ENCODE results near the gene RAD51B.

RAD51B gene

DNA sequence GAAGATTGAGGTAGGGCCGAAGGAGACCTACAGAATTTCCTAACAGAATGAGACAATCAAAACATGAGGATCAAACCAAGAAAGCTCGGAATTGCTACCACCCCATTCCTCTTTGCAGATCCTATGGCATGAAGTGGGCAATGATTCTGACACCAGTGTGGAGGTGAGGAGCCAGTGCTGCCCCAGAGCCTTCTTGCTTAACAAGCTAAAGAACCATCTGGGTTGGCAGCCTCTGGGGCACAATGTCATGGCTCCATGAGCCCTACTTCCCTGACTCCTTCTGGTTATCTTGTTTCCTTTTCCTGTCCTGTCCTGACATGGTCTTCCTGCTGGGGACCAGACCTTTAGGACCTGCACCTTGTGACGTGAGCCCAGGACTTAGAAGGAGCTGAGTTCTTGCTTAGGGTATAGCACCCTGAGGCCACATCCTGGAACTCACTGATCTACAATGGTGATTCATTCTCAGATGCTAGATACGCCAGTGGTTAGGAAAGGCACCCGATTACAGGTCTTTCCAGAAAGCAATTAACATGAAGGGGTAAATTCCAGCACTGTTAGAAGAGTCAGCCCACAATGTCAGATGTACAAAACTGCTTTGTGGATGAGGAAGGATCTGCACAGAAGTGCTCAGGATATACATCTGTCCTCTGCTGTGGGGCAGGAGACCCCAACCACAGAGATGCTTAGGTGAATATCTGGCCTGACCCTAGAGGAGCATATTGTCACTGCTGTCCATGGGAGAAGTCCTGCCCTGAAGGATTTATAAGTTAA lies 649.0 kb downstream of the RAD51B start:
- peak; percentile 44 for DNase-seq (ENCODE audit: low spot score)

- no peak for DNase-seq (ENCODE audit: low spot score)
Observed at GRCh38 chr14:68469208-68469713, 649.7 kb downstream of the RAD51B start.

GRCh38 chr14:68470361-68470760 lies 650.8 kb downstream of the RAD51B start:
- no peak for DNase-seq (ENCODE audit: low spot score)

DNA sequence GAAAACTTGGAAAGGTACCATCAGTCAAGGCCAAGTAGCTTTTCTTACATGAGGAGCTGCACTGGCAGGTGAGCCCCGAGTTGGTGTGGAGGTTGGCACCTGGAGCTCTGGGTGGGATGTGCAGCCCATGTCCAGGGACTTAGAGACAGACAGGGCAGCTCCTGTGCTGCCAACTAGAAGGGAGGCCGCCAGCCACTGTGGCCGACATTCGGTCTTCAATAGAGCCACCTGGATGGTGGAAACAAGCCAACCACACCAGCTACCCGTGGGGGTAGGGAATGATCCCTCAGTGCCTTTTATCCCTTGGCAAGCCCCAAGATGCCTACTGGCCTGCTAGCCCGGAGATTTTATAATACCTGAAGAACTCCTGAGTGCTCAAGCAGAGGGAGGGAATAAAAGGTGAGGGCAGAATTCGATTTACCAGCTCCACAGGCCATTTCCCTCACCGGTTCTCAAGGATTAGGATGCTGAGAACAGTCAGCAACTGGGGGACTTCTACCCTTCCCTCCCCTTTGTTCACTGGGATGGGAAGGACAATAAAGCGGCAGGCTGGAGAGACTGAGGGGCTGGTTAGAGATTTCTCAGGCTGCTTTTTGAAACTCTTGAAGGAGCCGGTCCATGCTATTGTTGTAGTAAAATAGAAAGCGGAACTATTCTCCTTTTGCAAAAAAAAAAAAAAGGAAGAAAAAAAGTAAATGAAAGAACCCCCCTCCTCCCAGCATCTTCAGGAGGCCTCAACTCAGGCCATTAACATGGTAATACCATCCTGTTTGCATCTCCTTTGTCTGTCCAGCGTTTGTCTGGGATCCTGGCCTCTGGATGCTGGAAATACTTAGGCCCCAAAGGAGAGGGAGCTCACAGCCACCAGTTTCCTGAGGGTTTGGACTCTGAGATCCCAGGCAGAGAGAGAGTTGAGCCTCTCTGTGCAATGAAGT lies 651.7 kb downstream of the RAD51B start:
- no peak for DNase-seq (ENCODE audit: low spot score)

DNA sequence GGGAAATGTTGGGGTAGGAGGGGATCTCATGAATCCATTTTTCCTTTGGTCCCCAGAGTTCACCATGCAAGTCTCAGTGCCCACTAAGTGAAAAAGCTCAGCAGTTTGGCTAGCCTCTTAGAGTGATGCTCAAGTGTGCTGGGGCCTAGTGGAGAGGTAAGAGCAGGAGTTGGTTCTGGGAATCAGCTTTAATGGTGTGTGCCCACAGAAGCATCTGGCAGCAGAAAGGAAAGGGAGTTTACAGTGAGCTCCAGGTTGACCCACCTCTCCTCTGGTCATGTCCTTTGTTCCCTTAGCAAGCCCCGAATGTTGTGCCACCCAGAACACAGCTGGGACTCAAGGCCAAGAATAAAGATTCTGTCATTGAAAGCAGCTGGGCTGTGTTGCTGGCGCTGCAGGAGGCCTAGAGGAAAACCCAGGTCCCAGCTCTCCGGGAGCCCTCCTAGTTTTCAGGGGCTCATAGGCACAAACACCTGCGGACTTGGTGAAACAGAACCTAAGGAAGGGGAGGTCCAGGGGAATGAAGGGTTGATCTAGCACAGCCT lies 652.5 kb downstream of the RAD51B start:
- no peak for DNase-seq (ENCODE audit: low spot score)

GRCh38 chr14:68473069-68473468 lies 653.5 kb downstream of the RAD51B start:
- DNase-seq (ENCODE audit: low spot score) = no peak

DNA sequence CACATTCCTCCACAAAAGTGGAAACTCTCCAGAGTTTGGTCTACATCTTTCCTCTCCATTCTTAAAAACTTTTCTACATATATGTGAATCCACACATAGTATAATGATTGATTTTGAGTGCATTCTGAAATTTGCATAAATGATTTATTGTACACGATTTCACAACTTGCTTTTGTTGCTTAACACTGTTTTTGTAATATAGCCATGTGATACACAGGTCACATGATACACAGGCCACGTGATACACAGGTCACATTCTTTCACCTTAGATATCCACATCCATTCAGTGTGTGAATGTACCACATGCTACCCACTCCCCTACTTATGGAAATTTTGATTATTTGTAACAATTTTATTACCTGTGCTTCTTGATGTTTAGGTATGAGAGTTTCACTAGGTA lies 654.2 kb downstream of the RAD51B start:
- DNase-seq (ENCODE audit: low spot score) = no peak

GRCh38 chr14:68474741-68475140 lies 655.2 kb downstream of the RAD51B start:
- no peak for DNase-seq (ENCODE audit: low spot score)

- DNase-seq (ENCODE audit: low spot score) = no peak
Observed at GRCh38 chr14:68475802-68476201, 656.2 kb downstream of the RAD51B start.

DNA sequence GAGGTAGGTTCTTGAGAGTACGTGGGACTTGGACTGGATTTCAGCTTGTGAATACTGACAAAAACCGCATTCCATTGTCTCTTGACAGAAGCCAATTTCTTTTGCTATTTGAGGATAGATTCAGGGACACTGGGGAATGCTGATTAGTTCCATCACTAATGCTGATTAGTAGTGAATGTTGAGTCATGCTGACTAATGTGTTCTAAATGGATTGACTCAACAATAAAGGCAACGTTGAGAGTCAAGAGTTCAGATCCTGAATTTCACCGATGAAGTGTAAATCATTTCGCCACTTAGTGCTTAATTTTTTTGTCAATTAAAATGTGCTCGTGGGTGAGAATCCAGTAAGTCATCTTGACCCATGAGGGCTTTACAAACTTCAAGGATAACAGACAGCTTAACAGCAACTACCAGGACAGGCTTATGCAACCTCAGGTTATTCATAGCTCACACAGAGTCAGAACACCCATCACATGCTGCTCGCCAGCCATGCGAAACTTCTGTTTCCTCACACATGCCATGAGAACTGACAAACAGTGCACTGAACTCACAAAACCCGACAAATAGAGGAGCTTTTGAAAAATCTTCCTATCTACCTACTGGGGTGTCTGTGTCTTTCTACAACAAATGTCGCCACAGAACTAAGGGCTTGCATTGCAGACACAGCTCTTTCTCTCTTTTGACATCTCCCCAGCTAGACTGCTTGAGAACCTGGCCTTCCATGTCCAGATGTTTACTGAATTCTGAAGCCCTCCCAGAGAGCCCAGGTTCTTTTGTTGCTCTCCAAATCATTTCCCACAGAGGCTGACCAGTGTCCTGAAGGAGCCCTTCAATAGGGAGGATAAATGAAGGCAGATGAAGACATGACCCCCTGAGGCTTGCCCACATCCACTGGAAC lies 656.9 kb downstream of the RAD51B start:
- peak; percentile 83 for DNase-seq (ENCODE audit: low spot score)

DNA sequence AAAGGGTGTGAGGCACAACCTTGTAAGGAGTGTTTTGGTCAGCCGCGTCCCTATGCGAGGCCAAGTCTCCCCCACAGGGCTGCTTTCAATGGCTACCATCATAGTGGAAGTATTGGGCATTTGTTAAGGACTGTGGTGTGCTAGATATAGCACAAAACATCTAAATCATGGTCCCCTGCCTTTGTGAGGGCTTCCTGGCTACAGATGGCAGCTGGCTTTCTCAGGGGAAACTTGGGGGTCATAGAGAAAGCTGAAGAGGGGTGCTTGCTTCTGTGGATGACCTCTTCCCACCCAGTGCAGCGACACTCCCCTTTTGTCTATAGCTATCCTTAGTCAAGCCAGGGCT lies 657.5 kb downstream of the RAD51B start:
- no peak for DNase-seq (ENCODE audit: low spot score)

GRCh38 chr14:68477461-68478085 lies 658.0 kb downstream of the RAD51B start:
- no peak for DNase-seq (ENCODE audit: low spot score)

GRCh38 chr14:68479247-68479646 lies 659.7 kb downstream of the RAD51B start:
- DNase-seq (ENCODE audit: low spot score) = no peak

- no peak for DNase-seq (ENCODE audit: low spot score)
Observed at GRCh38 chr14:68482018-68482417, 662.4 kb downstream of the RAD51B start.

- DNase-seq (ENCODE audit: low spot score) = no peak
Observed at GRCh38 chr14:68482772-68483395, 663.3 kb downstream of the RAD51B start.

GRCh38 chr14:68486033-68486732 lies 666.6 kb downstream of the RAD51B start:
- DNase-seq (ENCODE audit: low spot score) = no peak

DNA sequence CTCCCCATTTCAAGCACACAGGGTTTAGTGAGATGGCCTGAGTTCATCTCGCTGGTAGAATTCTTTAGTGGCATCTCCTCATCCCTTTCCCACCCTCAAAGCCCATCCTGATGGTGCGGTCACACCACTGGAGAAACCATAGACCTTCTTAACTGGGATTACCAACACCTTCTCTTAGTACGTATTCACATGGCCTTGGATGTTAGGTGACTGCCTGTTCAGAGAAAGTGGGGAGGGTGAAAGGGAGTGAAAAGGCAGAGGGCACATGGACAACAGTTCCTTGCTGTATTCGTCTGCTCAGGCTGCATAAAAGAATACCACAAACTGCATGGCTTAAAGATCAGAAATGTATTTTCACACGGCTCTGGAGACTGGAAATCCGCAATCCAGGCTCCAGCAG lies 667.2 kb downstream of the RAD51B start:
- no peak for DNase-seq (ENCODE audit: low spot score)

DNA sequence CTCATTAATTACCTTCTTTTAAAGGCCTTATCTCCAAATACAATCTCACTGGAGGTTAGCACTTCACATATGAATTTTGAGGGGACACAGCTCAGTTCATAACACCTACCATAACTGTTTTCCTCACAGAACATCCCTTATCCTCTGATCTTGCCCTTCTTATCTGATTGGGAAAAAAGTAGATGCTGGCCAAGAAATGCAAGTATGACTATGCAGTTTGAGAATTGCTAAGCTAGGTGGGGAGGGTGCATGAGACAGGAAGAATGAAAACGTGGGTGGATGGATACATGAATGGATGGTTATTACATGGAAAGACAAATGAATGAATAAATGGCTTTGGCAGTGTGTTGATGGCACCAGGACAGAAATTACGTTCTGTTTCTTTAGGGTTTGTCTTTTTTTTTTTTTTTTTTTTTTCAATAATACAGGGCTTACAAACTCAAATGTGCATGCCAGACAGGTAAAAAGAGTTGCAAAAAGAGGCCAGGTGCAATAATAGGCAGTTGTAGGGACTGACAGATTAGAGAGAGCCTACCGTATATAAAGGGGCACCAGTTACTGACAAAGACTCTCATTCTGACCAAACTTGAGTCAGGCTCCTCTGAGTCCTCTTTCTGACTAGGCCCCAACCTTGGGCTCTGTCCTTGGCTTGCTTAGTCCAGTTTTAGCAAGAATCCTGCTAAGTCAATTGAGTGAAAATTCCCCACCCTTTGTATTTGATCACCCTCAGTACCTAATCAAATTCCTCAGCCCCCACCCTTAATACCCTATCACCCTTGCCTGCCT lies 668.4 kb downstream of the RAD51B start:
- no peak for DNase-seq (ENCODE audit: low spot score)

DNA sequence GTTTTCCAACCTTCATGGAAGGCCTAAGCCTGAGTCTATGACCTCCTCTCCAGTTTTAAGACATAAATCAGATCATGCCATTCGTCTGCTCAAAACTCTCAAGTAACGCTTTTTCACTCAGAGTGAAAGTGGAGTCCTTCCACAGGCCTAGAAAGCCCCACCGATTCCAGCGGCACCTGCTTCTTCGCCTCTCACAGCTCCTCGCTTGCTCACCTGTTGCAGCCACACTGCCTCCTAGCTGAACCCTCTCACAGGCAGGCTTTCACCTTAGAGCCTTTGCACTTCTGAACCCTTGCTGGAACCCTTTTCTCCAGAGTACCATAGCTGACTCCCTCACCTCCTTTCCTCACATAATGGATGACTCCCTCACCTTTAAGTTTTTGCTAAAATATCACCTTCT lies 672.2 kb downstream of the RAD51B start:
- DNase-seq (ENCODE audit: low spot score) = no peak

Measured in RKO (cell line).